Urothelium cell line (cell line): Measurements from ENCODE around the gene CRYBA4.
A peak's percentile ranks its signal among the peaks of the same experiment; 100 is the strongest.

ENCODE experiments used
- DNase-seq: peaks from one replicate; pipeline ENCODE4 v3.0.0; 2011; ENCODE audit warnings: low spot score, mixed read lengths
- FAIRE-seq: peaks from 2 replicates; lab custom pipeline; 2011; peaks lifted over from hg19 to GRCh38; lab: Jason Lieb, UNC

CRYBA4 gene

DNA sequence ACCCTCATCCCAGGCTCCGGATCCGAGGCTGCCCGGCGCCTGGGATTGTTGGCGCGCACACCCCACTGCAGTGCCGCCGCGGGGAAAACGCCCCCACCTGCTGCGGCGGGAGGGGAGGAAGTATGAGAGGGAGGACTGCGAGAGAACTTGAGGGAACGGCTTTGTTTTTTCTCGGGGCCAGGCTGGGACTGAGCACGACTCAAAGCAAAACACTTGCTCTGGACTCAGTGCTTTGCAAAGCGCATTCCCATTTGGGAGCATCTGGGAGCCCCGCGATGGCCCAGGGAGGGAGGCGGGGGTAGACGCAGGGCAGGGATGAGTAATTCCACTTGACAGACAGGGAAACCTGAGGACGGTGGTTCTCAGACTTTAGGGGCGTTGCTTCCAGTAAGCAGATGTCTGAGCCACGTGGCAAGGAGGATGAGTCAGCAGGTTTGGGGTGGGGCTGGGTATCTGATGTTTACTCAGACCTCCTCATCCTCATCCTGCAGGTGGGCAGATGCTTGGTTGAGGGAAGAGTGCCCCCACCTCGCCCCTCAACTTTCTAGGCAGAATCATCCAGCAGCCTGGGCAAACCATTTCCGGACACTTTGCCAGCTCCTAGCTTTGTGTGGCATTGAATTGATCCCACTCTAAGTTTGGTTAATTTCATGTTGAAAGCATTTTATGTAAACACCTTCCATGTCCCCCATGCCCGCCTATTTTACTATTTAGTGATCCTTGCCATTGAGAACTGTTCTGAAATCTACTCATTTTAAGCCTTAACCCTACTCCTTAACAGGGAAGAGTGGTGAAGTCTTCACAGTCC, 37.1 kb downstream of the CRYBA4 start:
- FAIRE-seq (peak; percentile 100), DNase-seq (peak; percentile 100)

GRCh38 chr22:26660356-26660755, 38.6 kb downstream of the CRYBA4 start:
- FAIRE-seq (no peak), DNase-seq (no peak)

GRCh38 chr22:26660961-26661578, 39.3 kb downstream of the CRYBA4 start:
- peak; percentile 64 for DNase-seq
- FAIRE-seq = peak; percentile 98

DNA sequence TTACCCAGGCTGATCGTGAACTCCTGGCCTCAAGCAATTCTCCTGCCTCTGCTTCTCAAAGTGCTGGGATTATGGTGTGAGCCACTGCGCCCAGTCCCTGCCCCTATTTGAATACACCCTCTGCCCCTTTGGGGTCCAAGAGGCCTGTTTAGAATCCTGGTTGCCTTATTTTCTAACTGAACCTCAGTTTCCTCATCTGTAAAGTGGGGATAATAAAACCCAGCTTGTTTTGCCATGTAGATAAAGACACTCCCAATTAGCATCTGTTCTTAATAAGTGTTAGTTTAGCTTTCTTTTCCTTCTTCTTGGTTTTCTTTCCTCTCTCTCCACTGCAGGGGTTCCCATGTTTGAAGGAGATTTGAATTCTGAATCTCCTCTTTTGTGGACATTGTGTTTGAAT, 40.4 kb downstream of the CRYBA4 start:
- no peak for DNase-seq
- FAIRE-seq = no peak

DNA sequence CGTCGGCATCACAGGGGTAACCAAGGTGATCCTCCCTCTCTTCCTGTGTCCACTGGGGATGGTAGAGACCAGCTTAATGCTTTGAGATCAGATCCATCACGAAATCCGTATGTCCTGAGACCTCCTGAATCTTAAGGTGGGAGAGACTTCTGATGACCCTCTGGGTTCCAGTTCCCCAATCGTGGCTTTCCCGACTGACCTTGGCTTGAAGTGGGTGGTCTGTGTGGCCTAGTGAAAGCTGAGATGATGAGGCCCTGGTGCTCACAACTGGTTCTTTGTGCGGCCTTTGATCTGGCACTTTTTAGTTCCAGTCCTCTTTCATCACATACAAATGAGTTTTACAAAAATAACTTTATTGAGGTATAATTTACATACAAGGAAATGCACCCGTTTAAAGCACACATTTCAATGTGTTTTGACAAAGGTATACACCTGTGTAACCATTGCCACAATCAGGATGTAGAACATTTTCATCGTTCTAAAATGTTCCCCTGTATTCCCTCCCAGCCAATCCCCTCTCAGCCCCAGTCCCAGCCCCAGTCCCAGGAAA, 41.7 kb downstream of the CRYBA4 start:
- FAIRE-seq (peak; percentile 97), DNase-seq (no peak)

GRCh38 chr22:26665813-26666231, 44.1 kb downstream of the CRYBA4 start:
- DNase-seq (no peak), FAIRE-seq (no peak)

DNA sequence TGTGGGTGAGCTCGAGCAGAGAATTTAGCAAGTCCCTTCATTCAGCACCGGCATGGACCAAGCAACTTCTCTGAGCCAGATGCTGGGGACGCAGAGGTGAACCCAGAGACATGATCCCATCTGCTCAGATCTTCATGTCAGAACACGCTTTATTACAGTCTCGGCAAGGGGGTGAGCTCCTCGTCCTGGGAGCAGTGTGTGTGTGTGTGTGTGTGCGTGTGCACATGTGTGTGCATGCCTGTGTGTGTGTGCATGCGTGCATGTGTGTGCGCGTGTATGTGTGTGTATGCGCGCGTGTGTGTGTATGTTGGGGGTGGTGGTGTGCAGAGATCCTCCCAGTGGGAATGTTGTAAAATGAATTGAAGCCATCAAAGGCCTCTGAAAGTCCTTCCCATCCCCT, 45.4 kb downstream of the CRYBA4 start:
- DNase-seq (no peak), FAIRE-seq (peak; percentile 98)

DNA sequence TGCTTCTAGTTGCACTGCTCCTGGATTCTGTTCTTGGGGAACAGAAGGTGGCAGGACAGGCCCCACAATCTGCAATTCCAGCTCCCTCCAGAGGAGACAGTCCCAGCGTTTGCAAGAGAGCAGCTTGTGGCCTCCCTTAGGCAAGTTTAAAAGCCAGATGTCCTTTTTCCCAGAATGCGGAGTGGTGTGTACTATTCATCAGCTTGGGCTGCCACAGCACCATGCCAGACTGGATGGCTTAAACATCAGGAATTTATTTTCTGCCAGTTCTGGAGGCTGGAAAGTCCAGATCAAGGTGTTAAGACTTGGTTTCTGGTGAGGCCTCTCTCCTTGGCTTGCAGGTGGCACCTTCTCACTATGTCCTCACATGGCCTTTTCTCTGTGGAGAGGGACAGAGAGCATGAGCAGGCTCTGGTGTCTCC, 47.3 kb downstream of the CRYBA4 start:
- peak; percentile 73 for DNase-seq
- FAIRE-seq = peak; percentile 92

- no peak for FAIRE-seq
Measured at GRCh38 chr22:26670459-26670858, 48.7 kb downstream of the CRYBA4 start.

DNA sequence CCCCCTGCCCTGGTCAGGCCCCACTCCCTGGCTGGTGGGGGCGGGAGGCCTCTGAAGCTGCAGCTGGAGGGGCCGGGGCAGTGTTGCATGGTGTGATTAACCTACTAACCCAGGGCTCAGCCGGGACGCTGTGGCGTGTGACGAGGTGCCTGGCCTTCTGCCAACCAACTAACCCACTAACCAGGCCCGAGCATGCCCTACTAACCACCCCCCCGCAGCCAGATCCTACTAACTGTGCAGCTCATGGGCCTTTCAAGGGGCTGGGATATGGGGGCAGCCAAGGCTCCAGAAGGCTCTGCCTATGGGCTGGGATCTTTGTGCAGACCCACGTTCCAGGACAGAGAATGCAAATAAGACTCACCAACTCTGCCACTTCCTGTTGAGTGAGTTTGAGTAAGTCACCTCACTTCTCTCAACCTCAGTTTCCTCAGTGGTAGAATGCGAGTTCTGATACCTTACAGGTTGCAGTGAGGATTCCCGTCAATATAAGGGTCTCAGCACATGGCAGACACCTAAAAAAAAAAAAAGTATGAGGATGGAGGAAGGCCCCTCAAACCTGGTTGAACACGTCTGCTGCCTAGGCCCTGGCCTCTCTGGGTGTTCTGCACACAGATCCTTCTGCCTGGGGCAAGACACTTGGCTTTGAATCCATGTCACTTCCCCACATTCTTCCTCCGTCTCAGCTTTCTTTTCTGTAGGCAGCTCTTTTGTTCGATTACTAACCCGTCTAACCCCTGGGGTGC, 49.7 kb downstream of the CRYBA4 start:
- FAIRE-seq (no peak), DNase-seq (peak; percentile 71)

More at GRCh38 chr22:26670459-26670858, 48.7 kb downstream of the CRYBA4 start:
- no peak for DNase-seq

- DNase-seq = no peak
- FAIRE-seq = no peak
Measured at GRCh38 chr22:26672060-26672471, 50.3 kb downstream of the CRYBA4 start.

DNA sequence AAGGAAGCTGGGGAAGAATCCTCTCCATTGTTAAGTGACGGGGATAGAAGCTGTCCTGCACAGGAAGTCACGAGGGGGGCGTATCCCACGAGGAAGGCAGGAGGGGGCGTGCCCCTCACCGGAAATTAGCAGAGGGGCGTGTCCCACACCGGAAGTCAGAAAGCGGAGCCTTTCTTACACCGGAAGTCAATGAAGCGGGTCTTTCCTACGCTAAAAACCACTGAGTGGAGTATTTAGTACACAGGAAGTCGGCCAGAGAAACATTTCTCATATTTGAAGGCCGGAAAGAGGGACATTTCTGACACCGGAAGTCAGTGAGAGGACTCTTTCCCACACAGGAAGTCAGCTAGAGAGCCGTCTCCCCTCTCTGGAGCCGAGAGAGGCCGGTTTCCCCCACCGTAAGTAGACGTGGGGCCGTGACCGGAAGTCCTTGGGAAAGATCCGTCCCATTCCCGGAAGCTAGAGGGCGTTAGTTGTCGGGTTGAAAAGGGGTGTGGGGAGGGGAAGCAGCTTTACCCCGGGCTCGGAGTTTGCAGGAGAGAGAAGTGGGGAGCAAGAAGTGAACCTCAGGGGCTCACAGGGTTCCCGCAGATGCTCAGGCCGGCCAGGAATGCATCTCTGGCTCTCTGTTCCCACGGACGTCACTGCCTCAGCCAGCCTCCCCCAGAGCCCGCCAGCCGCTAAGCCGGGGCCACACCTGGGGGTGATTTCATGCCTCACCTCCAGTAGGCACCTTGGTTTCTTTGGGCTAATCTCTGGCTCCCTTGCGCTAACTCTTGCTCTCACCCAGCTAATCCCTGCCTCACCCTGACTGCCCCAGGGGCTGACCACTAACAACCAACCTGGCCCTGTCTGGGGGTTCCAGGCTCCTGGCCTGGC, 51.1 kb downstream of the CRYBA4 start:
- DNase-seq (peak; percentile 99), FAIRE-seq (peak; percentile 100)

DNA sequence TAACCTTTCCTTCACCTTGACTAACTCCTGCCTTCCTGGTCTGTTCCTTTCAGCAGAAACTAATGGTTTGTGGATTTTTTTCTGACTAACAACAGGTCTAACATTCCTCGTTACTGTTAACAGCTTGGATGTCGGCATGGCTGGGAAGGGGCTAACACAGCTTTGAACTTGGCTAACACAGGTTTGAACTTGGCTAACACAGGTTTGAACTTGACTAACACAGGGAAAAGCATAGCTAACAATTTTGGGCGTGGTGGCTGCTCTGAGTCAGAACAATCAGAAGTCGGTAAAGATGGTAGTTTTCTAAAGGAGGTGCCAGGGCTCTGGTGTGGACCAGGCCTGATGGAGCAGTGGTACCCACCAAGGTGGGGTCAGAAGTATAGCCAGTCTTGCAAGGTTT, 51.7 kb downstream of the CRYBA4 start:
- no peak for DNase-seq
- no peak for FAIRE-seq

- DNase-seq (no peak), FAIRE-seq (peak; percentile 86)
Measured at GRCh38 chr22:26674211-26675190, 52.7 kb downstream of the CRYBA4 start.

GRCh38 chr22:26675687-26676268, 54.0 kb downstream of the CRYBA4 start:
- FAIRE-seq (peak; percentile 72), DNase-seq (no peak)

DNA sequence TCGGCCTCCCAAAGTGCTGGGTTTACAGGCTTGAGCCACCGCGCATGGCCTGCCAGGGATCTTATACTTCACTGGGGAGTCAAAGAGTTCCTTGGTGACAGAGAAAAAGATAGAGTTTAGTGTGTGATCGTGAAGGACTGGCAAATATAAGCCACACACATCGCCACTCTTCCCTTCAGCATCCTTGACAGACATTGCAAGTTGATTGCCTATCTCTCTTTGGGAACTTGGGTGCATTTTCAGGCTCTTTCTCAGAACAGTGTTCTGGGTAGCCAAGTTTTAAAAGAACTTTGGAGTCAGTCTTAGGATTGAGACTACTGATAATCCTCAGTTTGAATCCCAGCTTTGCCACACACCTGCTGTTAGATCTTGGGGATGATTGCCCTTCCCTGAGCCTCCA, 55.5 kb downstream of the CRYBA4 start:
- DNase-seq (no peak), FAIRE-seq (peak; percentile 74)

DNA sequence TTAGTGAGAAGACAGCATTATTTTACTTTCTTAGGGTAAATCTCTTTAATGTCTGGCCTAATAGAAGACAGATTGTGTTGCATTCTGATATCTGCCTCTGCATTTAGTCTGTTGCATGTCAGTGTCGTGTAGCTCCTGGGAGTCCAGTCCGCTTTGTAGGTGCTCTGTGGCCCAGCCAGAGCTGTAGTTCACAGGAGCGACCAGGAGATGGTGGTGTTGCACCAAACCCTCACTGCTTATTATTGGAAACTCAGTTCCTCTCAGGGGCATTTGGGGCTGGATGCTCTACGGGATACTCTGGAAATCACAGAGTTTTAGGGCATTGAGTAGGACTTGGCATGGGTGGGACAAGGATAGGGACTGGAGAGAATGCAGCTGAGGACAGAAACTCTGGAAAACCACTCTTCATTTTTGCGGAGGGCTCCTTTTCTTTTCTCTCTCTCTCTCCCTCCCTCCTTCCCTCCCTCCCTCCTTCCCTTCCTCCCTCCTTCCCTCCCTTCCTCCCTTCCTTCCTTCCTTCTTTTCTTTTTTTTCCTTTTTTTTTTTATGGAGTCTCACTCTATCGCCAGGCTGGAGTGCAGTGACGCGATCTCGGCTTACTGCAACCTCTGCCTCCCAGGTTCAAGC, 57.4 kb downstream of the CRYBA4 start:
- peak; percentile 95 for DNase-seq
- FAIRE-seq = peak; percentile 93
